Keratinocyte (primary cell): ENCODE measurements around the gene PPP1R7.

Experiments
- CTCF ChIP-seq, 3 experiments: IDR thresholded peaks in 1 of 3; conservative IDR thresholded peaks in 1 of 3; optimal IDR thresholded peaks in 1 of 3; 2 replicates in 2 of 3; 3 replicates in 1 of 3; pipeline versions ENCODE3 to v1.5.1; 2011; ENCODE audit warnings: low read length in 3 of 3, mild to moderate bottlenecking in 3 of 3, moderate library complexity in 2 of 3, control low read depth in 1 of 3, inconsistent platforms in 1 of 3; ENCODE audit not compliant: insufficient read depth in 2 of 3; ENCODE audit errors: extremely low read depth in 1 of 3
- EZH2 ChIP-seq: IDR thresholded peaks from one replicate; pipeline ENCODE4 v1.6.1; 2012; ENCODE audit warnings: inconsistent platforms, mild to moderate bottlenecking, low read length, moderate library complexity

GRCh38 chr2:241135737-241136136, 14.5 kb upstream of the PPP1R7 start:
- no peak for TF ChIP-seq EZH2
- TF ChIP-seq CTCF (optimal IDR thresholded peaks at IDR 0.05 in 1 of 3, IDR thresholded peaks at IDR 0.05 in 1 of 3, conservative IDR thresholded peaks at IDR 0.05 in 1 of 3; ENCODE audit: extremely low read depth in 1 of 3, insufficient read depth in 2 of 3, low read length in 3 of 3): no peak
